ELF-1 (cell line): ENCODE results near the gene DDX1.

ENCODE experiments used
- DNase-seq: peaks from one replicate; pipeline ENCODE4 v3.0.0-alpha.2; 2016; ENCODE audit warnings: low read depth, low spot score

DDX1 gene

GRCh38 chr2:15662026-15662425 is 70.4 kb downstream of the DDX1 start:
- no peak for DNase-seq

GRCh38 chr2:15662579-15662978 is 70.9 kb downstream of the DDX1 start:
- DNase-seq = no peak

- DNase-seq = no peak
Measured at GRCh38 chr2:15663802-15664201, 72.1 kb downstream of the DDX1 start.

- no peak for DNase-seq
Measured at GRCh38 chr2:15664273-15665066, 72.8 kb downstream of the DDX1 start.

GRCh38 chr2:15665067-15665942 is 73.6 kb downstream of the DDX1 start:
- peak; percentile 45 for DNase-seq

- no peak for DNase-seq
Measured at GRCh38 chr2:15665943-15666460, 74.3 kb downstream of the DDX1 start.

GRCh38 chr2:15666861-15667808 is 75.5 kb downstream of the DDX1 start:
- DNase-seq = no peak

GRCh38 chr2:15667809-15668556 is 76.3 kb downstream of the DDX1 start:
- no peak for DNase-seq

- peak; percentile 49 for DNase-seq
Measured at GRCh38 chr2:15668611-15669305, 77.1 kb downstream of the DDX1 start.

GRCh38 chr2:15669375-15669910 is 77.8 kb downstream of the DDX1 start:
- DNase-seq = no peak

- DNase-seq = no peak
Measured at GRCh38 chr2:15670469-15670868, 78.8 kb downstream of the DDX1 start.

GRCh38 chr2:15670981-15671380 is 79.3 kb downstream of the DDX1 start:
- no peak for DNase-seq

- no peak for DNase-seq
Measured at GRCh38 chr2:15671409-15671808, 79.7 kb downstream of the DDX1 start.

GRCh38 chr2:15671842-15672815 is 80.5 kb downstream of the DDX1 start:
- no peak for DNase-seq

GRCh38 chr2:15672961-15673918 is 81.6 kb downstream of the DDX1 start:
- DNase-seq = no peak

GRCh38 chr2:15673919-15674636 is 82.4 kb downstream of the DDX1 start:
- peak; percentile 70 for DNase-seq
